Measurements from ENCODE around the gene TRIM44.
A peak's percentile ranks its signal among the peaks of the same experiment; 100 is the strongest.
"Not testable (repeated sequence)": the region's sequence is repeated elsewhere in the genome, so short reads cannot be mapped to it uniquely, and the experiment has no call there.

Gene TRIM44

GRCh38 chr11:35820614-35821013, 158.0 kb downstream of the TRIM44 start:
- DNase-seq (ENCODE audit: insufficient read length), result no peak
- TF ChIP-seq POLR2A (IDR thresholded peaks at IDR 0.05; ENCODE audit: low read depth, low read length) (no peak), TAF1 (IDR thresholded peaks at IDR 0.05; ENCODE audit: borderline replicate concordance, low read depth, low read length) (no peak), POLR2AphosphoS5 (IDR thresholded peaks at IDR 0.05; ENCODE audit: low read depth, low read length) (no peak)
- FAIRE-seq, result peak; percentile 50

- TF ChIP-seq POLR2A (IDR thresholded peaks at IDR 0.05; ENCODE audit: low read depth, low read length) (no peak), TAF1 (IDR thresholded peaks at IDR 0.05; ENCODE audit: borderline replicate concordance, low read depth, low read length) (no peak), POLR2AphosphoS5 (IDR thresholded peaks at IDR 0.05; ENCODE audit: low read depth, low read length) (no peak)
- DNase-seq (ENCODE audit: insufficient read length) (no peak), FAIRE-seq (no peak)
Measured at GRCh38 chr11:35822815-35823495, 160.4 kb downstream of the TRIM44 start.

DNA sequence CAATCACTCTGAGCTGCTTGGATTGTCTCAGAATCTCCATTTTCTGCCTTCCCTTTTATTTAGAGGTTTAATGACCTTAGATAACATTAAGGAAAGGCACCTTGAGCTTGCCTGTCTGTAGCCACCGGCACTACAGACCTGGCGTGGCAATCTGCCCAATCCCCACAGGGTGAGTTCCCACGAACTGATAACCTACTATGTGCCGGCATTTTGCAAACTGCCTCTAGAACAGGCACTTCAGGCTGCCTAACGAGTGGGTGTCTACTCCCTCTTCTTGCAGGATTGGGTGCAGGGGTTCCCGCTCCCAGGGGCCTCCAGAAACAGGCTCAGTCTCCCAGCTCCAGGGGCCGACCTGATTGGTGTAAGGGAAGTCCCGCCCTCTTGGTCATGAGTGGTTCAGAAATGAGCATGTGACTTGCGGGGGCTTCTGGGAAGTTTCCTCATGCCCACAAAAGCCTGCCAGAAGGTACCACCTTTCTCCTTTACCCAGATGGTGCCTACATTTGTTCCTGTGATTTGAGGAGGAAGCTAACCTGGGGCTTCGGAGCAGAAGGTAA, 161.2 kb downstream of the TRIM44 start:
- TF ChIP-seq TAF1 (IDR thresholded peaks at IDR 0.05; ENCODE audit: borderline replicate concordance, low read depth, low read length) (no peak), POLR2AphosphoS5 (IDR thresholded peaks at IDR 0.05; ENCODE audit: low read depth, low read length) (no peak), POLR2A (IDR thresholded peaks at IDR 0.05; ENCODE audit: low read depth, low read length) (no peak)
- DNase-seq (ENCODE audit: insufficient read length), result no peak
- no peak for FAIRE-seq

DNA sequence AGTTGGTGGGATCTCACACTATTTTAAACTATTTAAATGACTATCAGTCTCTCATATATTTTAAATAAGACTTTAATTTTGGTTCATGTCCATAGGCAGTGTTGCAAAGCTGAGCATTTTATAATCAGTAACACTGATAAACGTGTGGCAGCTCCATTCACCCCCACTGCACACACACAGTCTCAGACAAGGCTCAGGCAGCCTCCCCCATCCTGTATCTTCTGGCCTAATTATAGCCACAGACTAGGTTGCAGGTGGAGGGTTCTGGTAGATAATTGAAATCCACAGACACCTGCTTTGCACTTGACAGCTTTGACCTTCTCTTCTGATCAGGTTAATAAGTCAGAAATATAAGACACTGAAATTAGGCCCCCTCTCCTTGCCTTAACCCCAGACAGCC, 162.8 kb downstream of the TRIM44 start:
- TF ChIP-seq TAF1 (IDR thresholded peaks at IDR 0.05; ENCODE audit: borderline replicate concordance, low read depth, low read length) (no peak), POLR2AphosphoS5 (IDR thresholded peaks at IDR 0.05; ENCODE audit: low read depth, low read length) (no peak), POLR2A (IDR thresholded peaks at IDR 0.05; ENCODE audit: low read depth, low read length) (no peak)

DNA sequence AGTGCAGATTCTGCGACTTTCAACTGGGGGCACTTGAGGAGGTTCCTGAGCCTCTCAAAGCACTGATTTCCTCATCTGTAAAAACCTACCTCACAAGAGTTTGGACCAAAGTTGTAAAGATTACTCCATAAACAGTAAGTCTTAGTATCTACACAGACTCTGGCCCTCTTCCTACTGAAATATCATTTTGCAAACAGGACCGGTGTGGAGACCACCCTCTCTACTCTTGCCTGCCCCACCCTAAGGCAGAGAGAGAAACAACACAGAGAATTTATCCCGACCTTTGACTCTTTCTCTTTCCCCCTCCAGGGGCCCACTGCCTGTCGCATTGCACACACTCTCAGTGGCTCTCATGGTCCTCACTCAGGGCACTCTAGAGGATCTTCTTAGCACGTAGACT, 163.4 kb downstream of the TRIM44 start:
- no peak for DNase-seq (ENCODE audit: insufficient read length)
- TF ChIP-seq TAF1 (IDR thresholded peaks at IDR 0.05; ENCODE audit: borderline replicate concordance, low read depth, low read length), result no peak
- TF ChIP-seq POLR2AphosphoS5 (IDR thresholded peaks at IDR 0.05; ENCODE audit: low read depth, low read length), result no peak
- no peak for TF ChIP-seq POLR2A (IDR thresholded peaks at IDR 0.05; ENCODE audit: low read depth, low read length)
- FAIRE-seq, result no peak

More for the DNA sequence above, 162.8 kb downstream of the TRIM44 start:
- FAIRE-seq (no peak), DNase-seq (ENCODE audit: insufficient read length) (no peak)

DNA sequence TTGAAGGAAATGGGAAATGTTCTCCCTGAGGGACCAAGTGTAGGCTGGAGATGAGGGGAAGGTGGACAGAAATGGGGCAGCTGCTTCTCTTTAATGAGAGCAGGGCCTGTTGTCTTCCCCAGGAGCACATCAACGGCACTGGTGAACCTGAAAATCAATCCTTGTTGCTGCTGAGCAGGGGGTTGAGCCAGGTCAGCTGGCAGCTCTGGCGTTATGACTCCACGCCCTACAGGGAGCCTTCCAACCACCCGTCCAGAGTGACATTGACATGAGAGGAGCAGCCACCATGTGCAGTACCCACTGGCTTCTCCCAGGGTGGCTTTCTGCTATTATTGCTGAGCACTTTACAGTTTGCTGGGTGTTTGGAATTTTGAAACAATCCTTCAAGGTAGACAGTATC, 164.4 kb downstream of the TRIM44 start:
- DNase-seq (ENCODE audit: insufficient read length), result no peak
- no peak for FAIRE-seq
- no peak for TF ChIP-seq POLR2A (IDR thresholded peaks at IDR 0.05; ENCODE audit: low read depth, low read length)
- no peak for TF ChIP-seq POLR2AphosphoS5 (IDR thresholded peaks at IDR 0.05; ENCODE audit: low read depth, low read length)
- TF ChIP-seq TAF1 (IDR thresholded peaks at IDR 0.05; ENCODE audit: borderline replicate concordance, low read depth, low read length), result no peak

- no peak for TF ChIP-seq TAF1 (IDR thresholded peaks at IDR 0.05; ENCODE audit: borderline replicate concordance, low read depth, low read length)
- TF ChIP-seq POLR2AphosphoS5 (IDR thresholded peaks at IDR 0.05; ENCODE audit: low read depth, low read length), result no peak
- TF ChIP-seq POLR2A (IDR thresholded peaks at IDR 0.05; ENCODE audit: low read depth, low read length), result no peak
- no peak for FAIRE-seq
- DNase-seq (ENCODE audit: insufficient read length), result no peak
Measured at GRCh38 chr11:35836205-35836604, 173.6 kb downstream of the TRIM44 start.

DNA sequence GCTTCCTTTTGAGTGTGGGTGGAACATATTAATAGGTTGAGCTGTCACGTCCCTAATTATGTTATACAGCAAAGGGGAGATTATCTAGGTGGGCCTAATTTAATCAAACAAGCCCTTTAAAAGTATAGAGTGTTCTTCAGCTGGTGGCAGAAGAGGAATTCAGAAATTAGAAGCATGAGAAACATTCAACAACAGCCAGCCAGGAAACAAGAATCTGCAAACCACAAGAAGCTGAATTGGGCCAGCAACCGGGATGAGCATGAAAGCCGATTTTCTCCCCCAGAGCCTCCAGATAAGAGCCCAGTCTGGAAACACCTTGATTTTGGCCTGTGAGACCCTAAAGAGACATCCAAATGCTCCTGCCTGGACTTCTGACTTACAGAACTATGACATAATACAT, 175.5 kb downstream of the TRIM44 start:
- DNase-seq (ENCODE audit: insufficient read length) (no peak), FAIRE-seq (no peak)

DNA sequence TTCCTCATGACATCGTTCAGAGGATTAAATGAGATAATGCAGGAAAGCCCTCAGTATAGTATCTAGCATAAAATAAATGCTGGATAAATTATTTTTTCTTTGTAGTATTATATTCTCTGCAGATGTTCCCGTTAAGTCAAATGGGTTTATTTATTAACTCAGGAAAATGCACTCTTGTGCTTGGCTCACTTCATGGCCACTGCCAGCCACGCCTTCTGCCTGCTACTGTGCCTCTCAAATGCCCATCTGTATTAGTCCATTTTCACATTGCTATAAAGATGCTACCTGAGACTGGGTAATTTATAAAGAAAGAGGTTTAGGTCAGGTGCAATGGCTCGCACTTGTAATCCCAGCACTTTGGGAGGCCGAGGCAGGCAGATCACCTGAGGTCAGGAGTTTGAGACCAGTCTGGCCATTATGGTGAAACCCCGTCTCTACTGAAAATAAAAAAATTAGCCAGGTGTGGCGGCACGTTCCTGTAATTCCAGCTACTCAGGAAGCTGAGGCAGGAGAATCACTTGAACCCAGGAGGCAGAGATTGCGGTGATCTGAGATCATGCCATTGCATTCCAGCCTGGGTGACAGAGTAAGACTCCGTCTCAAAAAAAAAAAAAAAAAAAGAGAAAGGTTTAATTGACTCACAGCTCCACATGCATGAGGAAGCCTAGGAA, 176.3 kb downstream of the TRIM44 start:
- FAIRE-seq; DNase-seq (ENCODE audit: insufficient read length): not testable (repeated sequence)

More for the DNA sequence above, 175.5 kb downstream of the TRIM44 start:
- TF ChIP-seq POLR2AphosphoS5 (IDR thresholded peaks at IDR 0.05; ENCODE audit: low read depth, low read length) (no peak), TAF1 (IDR thresholded peaks at IDR 0.05; ENCODE audit: borderline replicate concordance, low read depth, low read length) (no peak), POLR2A (IDR thresholded peaks at IDR 0.05; ENCODE audit: low read depth, low read length) (no peak)

DNA sequence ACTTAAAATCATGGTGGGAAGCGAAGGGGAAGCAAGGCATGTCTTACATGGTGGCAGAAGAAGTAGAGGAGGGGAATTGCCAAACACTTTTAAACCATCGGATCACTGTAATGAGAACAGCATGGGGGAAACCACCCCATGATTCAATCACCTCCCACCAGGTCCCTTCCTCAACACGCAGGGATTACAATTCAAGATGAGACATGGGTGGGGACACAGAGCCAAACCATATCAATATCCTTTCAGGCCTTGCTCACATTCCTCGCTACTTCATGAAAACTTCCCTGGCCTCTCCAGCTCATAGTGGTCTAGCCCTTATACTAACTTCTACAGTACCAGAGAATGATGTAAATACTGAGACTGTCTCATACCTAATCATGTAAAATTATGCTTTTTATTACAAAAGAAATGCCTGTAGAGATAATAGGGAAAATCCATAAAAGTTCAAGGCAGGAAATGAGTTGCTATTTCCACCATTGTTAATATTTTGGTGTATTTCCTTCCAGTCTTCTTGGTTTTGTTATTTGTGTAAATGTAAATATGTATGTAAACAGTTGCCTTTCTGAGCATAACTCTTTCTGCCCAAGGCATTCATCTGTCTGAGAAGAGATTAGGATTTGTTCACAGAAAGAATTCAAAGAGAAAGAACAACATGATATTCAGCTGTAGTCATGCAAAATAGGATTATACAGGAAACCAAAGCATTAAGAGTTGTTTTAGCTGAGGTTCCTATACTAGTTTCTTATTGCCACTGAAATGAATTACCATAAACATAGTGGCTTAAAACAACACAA, 177.0 kb downstream of the TRIM44 start:
- no peak for FAIRE-seq

GRCh38 chr11:35841733-35842132, 179.2 kb downstream of the TRIM44 start:
- no peak for FAIRE-seq
- TF ChIP-seq POLR2A (IDR thresholded peaks at IDR 0.05; ENCODE audit: low read depth, low read length) (no peak), TAF1 (IDR thresholded peaks at IDR 0.05; ENCODE audit: borderline replicate concordance, low read depth, low read length) (no peak)
- DNase-seq (ENCODE audit: insufficient read length), result no peak

More for the DNA sequence above, 177.0 kb downstream of the TRIM44 start:
- no peak for TF ChIP-seq POLR2A (IDR thresholded peaks at IDR 0.05; ENCODE audit: low read depth, low read length)
- TF ChIP-seq POLR2AphosphoS5 (IDR thresholded peaks at IDR 0.05; ENCODE audit: low read depth, low read length), result no peak
- no peak for TF ChIP-seq TAF1 (IDR thresholded peaks at IDR 0.05; ENCODE audit: borderline replicate concordance, low read depth, low read length)
- DNase-seq (ENCODE audit: insufficient read length), result no peak

Data from GM12892 (cell line).